ENCODE measurements around the gene MSH5. TPM values are rescaled to one million over a fixed set of nuclear protein-coding genes. Genes with fewer than 3 reads are reported as not detected.

Gene MSH5
- total RNA-seq, 1 experiment from 2014 or later = 13.0 TPM

Other genes with a start within 250 kb of the MSH5 start
- 6.0 to 8.4 TPM (median 7.5 TPM) in 5 replicates for gene MICB, start 241.9 kb upstream of the MSH5 start, total RNA-seq (2022; extraction: Qiagen RNA extraction; ENCODE audit: low read depth)
- gene MCCD1, start 211.0 kb upstream of the MSH5 start, total RNA-seq (2022; extraction: Qiagen RNA extraction; ENCODE audit: low read depth) = not detected in 5 replicates
- 340 to 430 TPM (median 406 TPM) in 5 replicates for gene DDX39B, start 198.0 kb upstream of the MSH5 start, total RNA-seq (2022; extraction: Qiagen RNA extraction; ENCODE audit: low read depth)
- gene ATP6V1G2, start 193.4 kb upstream of the MSH5 start, total RNA-seq (2022; extraction: Qiagen RNA extraction; ENCODE audit: low read depth) = 0.48 to 0.86 TPM (median 0.65 TPM) in 5 replicates
- 9.3 to 11.8 TPM (median 11.3 TPM) in 5 replicates for gene NFKBIL1, start 192.4 kb upstream of the MSH5 start, total RNA-seq (2022; extraction: Qiagen RNA extraction; ENCODE audit: low read depth)
- gene LTA, start 167.7 kb upstream of the MSH5 start, total RNA-seq (2022; extraction: Qiagen RNA extraction; ENCODE audit: low read depth) = 0.10 TPM in 1 of 5 replicates, not detected in the others
- gene TNF, start 164.4 kb upstream of the MSH5 start, total RNA-seq (2022; extraction: Qiagen RNA extraction; ENCODE audit: low read depth) = 0.10 to 0.19 TPM in 2 of 5 replicates, not detected in the others
- 0.25 to 0.57 TPM (median 0.49 TPM) in 4 of 5 replicates, not detected in the other for gene LTB, start 157.6 kb upstream of the MSH5 start, total RNA-seq (2022; extraction: Qiagen RNA extraction; ENCODE audit: low read depth)
- 0.28 to 1.3 TPM in 2 of 5 replicates, not detected in the others for gene LST1, start 153.7 kb upstream of the MSH5 start, total RNA-seq (2022; extraction: Qiagen RNA extraction; ENCODE audit: low read depth)
- not detected in 5 replicates for gene NCR3, start 147.0 kb upstream of the MSH5 start, total RNA-seq (2022; extraction: Qiagen RNA extraction; ENCODE audit: low read depth)
- not detected in 5 replicates for gene AIF1, start 124.8 kb upstream of the MSH5 start, total RNA-seq (2022; extraction: Qiagen RNA extraction; ENCODE audit: low read depth)
- 64.9 to 89.6 TPM (median 85.2 TPM) in 5 replicates for gene PRRC2A, start 119.3 kb upstream of the MSH5 start, total RNA-seq (2022; extraction: Qiagen RNA extraction; ENCODE audit: low read depth)
- 107 to 155 TPM (median 142 TPM) in 5 replicates for gene BAG6, start 87.3 kb upstream of the MSH5 start, total RNA-seq (2022; extraction: Qiagen RNA extraction; ENCODE audit: low read depth)
- 2.8 to 3.3 TPM (median 2.9 TPM) in 5 replicates for gene APOM, start 84.1 kb upstream of the MSH5 start, total RNA-seq (2022; extraction: Qiagen RNA extraction; ENCODE audit: low read depth)
- gene C6orf47, start 79.2 kb upstream of the MSH5 start, total RNA-seq (2022; extraction: Qiagen RNA extraction; ENCODE audit: low read depth) = 10.4 to 12.9 TPM (median 12.5 TPM) in 5 replicates
- gene GPANK1, start 75.0 kb upstream of the MSH5 start, total RNA-seq (2022; extraction: Qiagen RNA extraction; ENCODE audit: low read depth) = 10.0 to 13.7 TPM (median 13.3 TPM) in 5 replicates
- 168 to 197 TPM (median 178 TPM) in 5 replicates for gene CSNK2B, start 73.9 kb upstream of the MSH5 start, total RNA-seq (2022; extraction: Qiagen RNA extraction; ENCODE audit: low read depth)
- 3.7 to 6.0 TPM (median 4.3 TPM) in 5 replicates for gene LY6G5B, start 70.0 kb upstream of the MSH5 start, total RNA-seq (2022; extraction: Qiagen RNA extraction; ENCODE audit: low read depth)
- 0.77 to 1.9 TPM (median 1.2 TPM) in 5 replicates for gene LY6G5C, start 58.9 kb upstream of the MSH5 start, total RNA-seq (2022; extraction: Qiagen RNA extraction; ENCODE audit: low read depth)
- gene ABHD16A, start 36.7 kb upstream of the MSH5 start, total RNA-seq (2022; extraction: Qiagen RNA extraction; ENCODE audit: low read depth) = 14.1 to 20.1 TPM (median 18.3 TPM) in 5 replicates
- not detected in 5 replicates for gene LY6G6F, start 33.1 kb upstream of the MSH5 start, total RNA-seq (2022; extraction: Qiagen RNA extraction; ENCODE audit: low read depth)
- not detected in 5 replicates for gene LY6G6D, start 24.7 kb upstream of the MSH5 start, total RNA-seq (2022; extraction: Qiagen RNA extraction; ENCODE audit: low read depth)
- 0.20 TPM in 1 of 5 replicates, not detected in the others for gene LY6G6C, start 18.3 kb upstream of the MSH5 start, total RNA-seq (2022; extraction: Qiagen RNA extraction; ENCODE audit: low read depth)
- gene MPIG6B, start 16.6 kb upstream of the MSH5 start, total RNA-seq (2022; extraction: Qiagen RNA extraction; ENCODE audit: low read depth) = not detected in 5 replicates
- gene DDAH2, start 10.7 kb upstream of the MSH5 start, total RNA-seq (2022; extraction: Qiagen RNA extraction; ENCODE audit: low read depth) = 26.5 to 32.4 TPM (median 29.4 TPM) in 5 replicates
- 476 to 542 TPM (median 495 TPM) in 5 replicates for gene CLIC1, start 3.5 kb upstream of the MSH5 start, total RNA-seq (2022; extraction: Qiagen RNA extraction; ENCODE audit: low read depth)
- gene SAPCD1, start 22.7 kb downstream of the MSH5 start, total RNA-seq (2022; extraction: Qiagen RNA extraction; ENCODE audit: low read depth) = 2.0 to 4.2 TPM (median 3.7 TPM) in 5 replicates
- gene VWA7, start 37.3 kb downstream of the MSH5 start, total RNA-seq (2022; extraction: Qiagen RNA extraction; ENCODE audit: low read depth) = 1.2 to 2.0 TPM (median 1.7 TPM) in 5 replicates
- 50.9 to 59.8 TPM (median 55.8 TPM) in 5 replicates for gene VARS1, start 55.7 kb downstream of the MSH5 start, total RNA-seq (2022; extraction: Qiagen RNA extraction; ENCODE audit: low read depth)
- gene LSM2, start 67.0 kb downstream of the MSH5 start, total RNA-seq (2022; extraction: Qiagen RNA extraction; ENCODE audit: low read depth) = 54.4 to 77.8 TPM (median 60.7 TPM) in 5 replicates
- gene HSPA1L, start 75.3 kb downstream of the MSH5 start, total RNA-seq (2022; extraction: Qiagen RNA extraction; ENCODE audit: low read depth) = 1.2 to 1.5 TPM (median 1.2 TPM) in 5 replicates
- 157 to 340 TPM (median 232 TPM) in 5 replicates for gene HSPA1A, start 75.5 kb downstream of the MSH5 start, total RNA-seq (2022; extraction: Qiagen RNA extraction; ENCODE audit: low read depth)
- 120 to 260 TPM (median 177 TPM) in 5 replicates for gene HSPA1B, start 87.7 kb downstream of the MSH5 start, total RNA-seq (2022; extraction: Qiagen RNA extraction; ENCODE audit: low read depth)
- gene NEU1, start 122.8 kb downstream of the MSH5 start, total RNA-seq (2022; extraction: Qiagen RNA extraction; ENCODE audit: low read depth) = 21.7 to 35.4 TPM (median 28.7 TPM) in 5 replicates
- 0.07 to 0.30 TPM in 2 of 5 replicates, not detected in the others for gene SLC44A4, start 139.0 kb downstream of the MSH5 start, total RNA-seq (2022; extraction: Qiagen RNA extraction; ENCODE audit: low read depth)
- 22.5 to 32.0 TPM (median 30.5 TPM) in 5 replicates for gene EHMT2, start 157.7 kb downstream of the MSH5 start, total RNA-seq (2022; extraction: Qiagen RNA extraction; ENCODE audit: low read depth)
- gene ZBTB12, start 162.1 kb downstream of the MSH5 start, total RNA-seq (2022; extraction: Qiagen RNA extraction; ENCODE audit: low read depth) = 3.1 to 4.9 TPM (median 4.2 TPM) in 5 replicates
- gene C2, start 187.7 kb downstream of the MSH5 start, total RNA-seq (2022; extraction: Qiagen RNA extraction; ENCODE audit: low read depth) = 0.15 to 0.45 TPM (median 0.35 TPM) in 5 replicates
- 2.0 to 3.3 TPM (median 2.9 TPM) in 5 replicates for gene CFB, start 206.1 kb downstream of the MSH5 start, total RNA-seq (2022; extraction: Qiagen RNA extraction; ENCODE audit: low read depth)
- gene NELFE, start 219.0 kb downstream of the MSH5 start, total RNA-seq (2022; extraction: Qiagen RNA extraction; ENCODE audit: low read depth) = 75.3 to 97.3 TPM (median 88.3 TPM) in 5 replicates
- gene SKIC2, start 219.2 kb downstream of the MSH5 start, total RNA-seq (2022; extraction: Qiagen RNA extraction; ENCODE audit: low read depth) = 19.8 to 25.9 TPM (median 24.7 TPM) in 5 replicates
- 11.0 to 14.3 TPM (median 11.9 TPM) in 5 replicates for gene DXO, start 232.1 kb downstream of the MSH5 start, total RNA-seq (2022; extraction: Qiagen RNA extraction; ENCODE audit: low read depth)
- gene C4A, start 242.1 kb downstream of the MSH5 start, total RNA-seq (2022; extraction: Qiagen RNA extraction; ENCODE audit: low read depth) = 0.50 to 1.7 TPM (median 0.99 TPM) in 5 replicates

Data from A549 treated with RU486 at 1 μM for 4 hours (cell line).